Measurements from ENCODE around the gene SFXN5.

SFXN5 gene

GRCh38 chr2:73075477-73076373 is 4.2 kb upstream of the SFXN5 start:
- no peak overlapping the region for H3K4me3 ChIP-seq (ENCODE audit: low read depth, low read length)
- TF ChIP-seq CTCF (IDR thresholded peaks at IDR 0.05; ENCODE audit: insufficient read depth, low read depth, low read length, missing control alignments): no peak
- no peak for DNase-seq (ENCODE audit: low read depth)

- H3K4me3 ChIP-seq (ENCODE audit: low read depth, low read length): no peak overlapping the region
- TF ChIP-seq CTCF (IDR thresholded peaks at IDR 0.05; ENCODE audit: insufficient read depth, low read depth, low read length, missing control alignments): no peak
- no peak for DNase-seq (ENCODE audit: low read depth)
Observed at GRCh38 chr2:73074110-73075069, 2.9 kb upstream of the SFXN5 start.

GRCh38 chr2:73072416-73072815 is 904 bp upstream of the SFXN5 start:
- no peak for DNase-seq (ENCODE audit: low read depth)
- no peak for TF ChIP-seq CTCF (IDR thresholded peaks at IDR 0.05; ENCODE audit: insufficient read depth, low read depth, low read length, missing control alignments)
- peak overlapping the region; percentile 67 for H3K4me3 ChIP-seq (ENCODE audit: low read depth, low read length)

- H3K4me3 ChIP-seq (ENCODE audit: low read depth, low read length): peak overlapping the region; percentile 67
- no peak for TF ChIP-seq CTCF (IDR thresholded peaks at IDR 0.05; ENCODE audit: insufficient read depth, low read depth, low read length, missing control alignments)
- DNase-seq (ENCODE audit: low read depth): peak; percentile 57
Observed at GRCh38 chr2:73072129-73072395, 550 bp upstream of the SFXN5 start.

- peak; percentile 30 for DNase-seq (ENCODE audit: low read depth)
- H3K4me3 ChIP-seq (ENCODE audit: low read depth, low read length): peak overlapping the region; percentile 67
- no peak for TF ChIP-seq CTCF (IDR thresholded peaks at IDR 0.05; ENCODE audit: insufficient read depth, low read depth, low read length, missing control alignments)
Observed at GRCh38 chr2:73070643-73071359, 711 bp downstream of the SFXN5 start.

GRCh38 chr2:73069855-73070642 is 1.5 kb downstream of the SFXN5 start:
- no peak for TF ChIP-seq CTCF (IDR thresholded peaks at IDR 0.05; ENCODE audit: insufficient read depth, low read depth, low read length, missing control alignments)
- peak overlapping the region; percentile 67 for H3K4me3 ChIP-seq (ENCODE audit: low read depth, low read length)
- no peak for DNase-seq (ENCODE audit: low read depth)

Measured in GM12865 (cell line).